ENCODE results near the gene MAP3K9.

Gene MAP3K9

DNA sequence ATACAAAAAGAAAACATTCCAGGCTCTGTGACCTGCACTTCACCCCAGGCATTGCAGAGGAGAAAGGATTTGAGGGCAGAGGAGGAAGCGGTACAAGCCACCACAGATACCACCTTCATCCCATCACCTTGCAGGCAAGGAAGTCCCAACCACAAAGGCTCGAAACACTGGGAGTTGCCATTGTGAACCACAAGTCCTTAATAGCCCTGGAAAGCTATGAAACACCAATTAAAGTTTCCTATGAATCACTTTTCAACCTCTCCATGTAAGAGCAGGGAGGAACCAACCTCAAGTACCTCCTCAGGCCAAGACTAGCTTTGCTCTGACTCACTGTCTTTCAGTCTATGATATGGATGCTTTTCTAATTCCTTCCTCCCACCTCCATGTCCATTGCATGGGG is 27.0 kb downstream of the MAP3K9 start:
- no peak for DNase-seq

DNA sequence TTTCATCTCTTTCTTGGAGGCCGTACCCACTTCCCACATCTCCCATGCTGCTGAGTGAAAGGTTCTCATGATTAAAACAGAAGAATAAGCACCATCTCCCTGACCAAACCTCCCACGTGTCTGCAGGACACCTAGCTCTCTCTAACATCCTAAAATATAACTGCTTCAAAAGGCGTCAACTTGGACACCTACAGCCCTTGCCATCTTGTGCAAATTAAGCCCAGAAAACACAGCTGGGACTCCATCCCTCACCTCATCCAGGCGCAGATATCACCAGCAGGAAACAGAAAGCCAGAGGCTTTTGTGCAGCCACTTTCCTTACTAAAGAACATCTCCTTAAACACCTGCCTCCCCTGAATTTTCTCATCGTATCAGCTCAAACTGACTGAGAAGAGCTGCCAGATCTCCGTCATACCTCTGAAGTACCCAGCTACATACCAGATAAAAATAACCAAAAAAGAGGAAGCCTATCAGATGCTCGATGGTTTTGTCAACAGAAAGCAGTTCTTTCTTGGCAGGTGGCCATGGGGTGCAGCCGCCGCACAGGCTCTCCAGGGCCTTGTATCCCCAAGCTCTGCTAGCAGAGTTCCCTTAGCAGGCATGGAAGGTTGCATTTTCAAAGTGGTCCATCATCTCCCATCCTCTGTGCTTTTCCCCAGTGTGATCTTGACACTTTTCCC is 28.8 kb downstream of the MAP3K9 start:
- no peak for DNase-seq

DNA sequence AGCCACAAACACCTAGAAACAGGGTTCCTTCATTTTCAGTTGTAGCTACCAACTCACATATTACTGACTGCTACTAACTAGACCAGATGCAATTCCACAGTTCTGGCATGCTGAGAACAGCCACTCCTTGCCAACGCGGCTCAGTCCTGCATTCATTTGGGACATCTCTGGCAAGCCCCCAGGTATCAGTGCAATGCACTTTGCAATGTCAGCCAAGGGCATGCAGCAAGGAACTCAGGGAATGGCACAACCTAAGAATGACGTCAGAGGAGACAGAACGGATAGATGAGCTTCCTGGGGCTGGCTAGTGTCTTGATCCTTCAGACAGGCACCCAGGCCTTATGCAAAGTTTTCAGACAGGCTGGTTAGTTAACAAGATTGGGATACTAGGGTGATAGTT is 29.6 kb downstream of the MAP3K9 start:
- no peak for DNase-seq

- no peak for DNase-seq
These were observed 33.1 kb downstream of the MAP3K9 start for GRCh38 chr14:70776197-70776596.

DNA sequence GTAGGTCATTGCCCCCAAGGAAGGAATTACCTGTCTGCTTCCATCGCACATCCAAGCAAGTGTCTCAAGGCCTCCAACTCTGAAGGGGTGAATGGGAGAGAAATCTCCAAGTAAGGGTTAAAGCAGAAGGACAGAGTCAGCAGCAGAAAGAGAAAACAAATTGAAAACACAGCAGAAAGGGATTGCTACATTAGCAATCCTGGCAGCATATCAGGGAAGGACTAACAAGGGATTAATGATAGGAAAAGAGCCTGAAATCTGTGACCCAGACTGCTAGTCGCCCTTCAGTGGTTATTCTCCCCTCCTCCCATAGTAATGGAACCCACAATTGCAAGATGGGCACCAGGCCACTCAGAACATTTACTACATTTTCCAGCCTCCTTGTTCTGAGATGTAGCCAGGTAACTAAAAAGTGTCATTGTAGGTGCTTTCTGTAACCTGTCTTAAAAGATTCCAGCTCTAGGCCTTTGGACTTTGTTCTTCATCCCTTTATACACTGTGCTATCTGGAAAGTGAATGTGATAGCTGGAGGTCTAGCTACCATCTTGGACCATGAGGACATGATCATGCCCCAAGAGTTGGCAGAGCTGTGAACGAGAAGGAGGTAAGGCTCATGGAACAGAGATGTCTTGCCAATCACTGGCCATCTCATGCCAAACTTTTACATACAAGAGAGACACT is 36.0 kb downstream of the MAP3K9 start:
- no peak for DNase-seq

- DNase-seq: no peak
These were observed 37.5 kb downstream of the MAP3K9 start for GRCh38 chr14:70771781-70772212.

DNA sequence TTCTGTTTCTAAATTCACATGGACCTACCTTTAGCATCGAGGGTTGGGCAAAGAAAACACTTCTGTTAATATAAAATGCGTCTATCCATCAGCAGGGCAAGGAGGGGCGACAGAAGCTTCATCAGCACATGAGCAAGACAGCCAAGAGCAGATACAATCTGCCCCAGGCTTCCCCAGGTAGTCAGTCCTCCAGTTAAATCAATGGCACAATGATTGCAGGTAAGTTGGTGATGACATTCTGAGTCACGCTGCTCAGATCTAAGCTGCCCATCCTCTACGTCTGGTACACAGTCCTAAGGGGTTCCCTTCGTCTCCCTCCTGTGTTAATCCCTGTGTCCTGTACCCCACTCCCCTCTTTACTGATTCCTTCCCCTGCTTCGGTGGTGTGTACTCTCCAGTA is 38.8 kb downstream of the MAP3K9 start:
- no peak for DNase-seq

GRCh38 chr14:70759398-70759797 is 49.9 kb downstream of the MAP3K9 start:
- no peak for DNase-seq

- no peak for DNase-seq
These were observed 53.7 kb downstream of the MAP3K9 start for GRCh38 chr14:70755655-70756054.

DNA sequence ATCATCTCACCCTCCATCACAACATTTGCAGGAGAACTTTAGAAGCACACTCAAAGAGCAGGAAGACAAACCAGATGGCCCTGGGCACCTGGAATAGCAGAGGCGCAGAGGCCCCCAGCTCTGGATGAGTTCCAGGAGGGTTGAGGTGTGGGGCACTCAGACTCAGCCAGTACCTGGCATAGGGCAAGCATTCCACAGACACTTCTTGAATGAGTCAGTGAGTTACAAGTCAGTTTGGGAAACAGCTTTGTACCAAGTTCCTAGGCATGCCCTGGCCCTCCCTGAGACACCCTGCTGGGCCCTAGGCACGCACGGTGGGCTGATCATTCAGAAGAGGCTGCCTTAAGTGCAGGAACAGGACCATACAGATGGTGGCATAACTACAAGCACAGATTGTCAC is 54.3 kb downstream of the MAP3K9 start:
- DNase-seq: no peak

- no peak for DNase-seq
These were observed 55.8 kb downstream of the MAP3K9 start for GRCh38 chr14:70753518-70753953.

DNA sequence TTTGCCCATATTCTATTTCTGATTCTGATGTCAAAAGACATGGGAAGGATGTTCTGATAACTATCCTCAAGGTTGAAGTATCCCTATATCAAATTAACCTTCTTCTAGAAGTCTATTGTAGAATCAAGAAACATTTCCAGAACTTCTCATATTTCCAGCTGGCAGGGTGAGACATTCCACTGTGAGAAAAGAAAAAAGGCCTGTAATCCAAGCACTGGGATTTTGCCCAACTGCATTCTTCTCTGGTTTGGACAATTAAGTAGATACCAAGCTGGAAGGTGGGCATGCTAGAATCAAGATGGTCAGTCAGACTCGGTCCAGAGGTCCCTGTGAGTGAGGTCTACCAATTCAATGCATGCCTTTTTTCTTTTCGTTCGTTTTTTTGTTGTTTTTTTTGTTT is 60.9 kb downstream of the MAP3K9 start:
- DNase-seq: no peak

DNA sequence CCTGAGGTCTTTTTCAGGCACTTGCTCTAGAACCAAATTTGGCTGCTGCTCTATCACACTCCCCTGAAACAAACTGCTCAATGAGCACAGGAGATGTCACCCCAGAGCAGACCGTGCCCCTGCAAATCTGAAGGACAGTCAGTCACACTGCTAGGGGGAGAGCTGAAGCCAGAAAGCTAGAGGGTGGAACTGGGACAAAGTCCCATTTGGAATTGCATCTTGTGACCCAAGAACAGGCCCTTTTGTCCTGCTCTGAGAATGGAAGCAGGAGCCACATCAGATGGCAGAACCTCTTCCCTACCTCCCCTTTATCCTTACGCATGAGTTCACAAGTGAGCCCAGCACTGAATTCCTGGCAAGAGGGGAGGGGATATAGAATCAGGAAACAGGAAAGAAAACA is 64.7 kb downstream of the MAP3K9 start:
- no peak for DNase-seq

GRCh38 chr14:70742316-70742715 is 67.0 kb downstream of the MAP3K9 start:
- DNase-seq: no peak

GRCh38 chr14:70741482-70741881 is 67.8 kb downstream of the MAP3K9 start:
- no peak for DNase-seq

DNA sequence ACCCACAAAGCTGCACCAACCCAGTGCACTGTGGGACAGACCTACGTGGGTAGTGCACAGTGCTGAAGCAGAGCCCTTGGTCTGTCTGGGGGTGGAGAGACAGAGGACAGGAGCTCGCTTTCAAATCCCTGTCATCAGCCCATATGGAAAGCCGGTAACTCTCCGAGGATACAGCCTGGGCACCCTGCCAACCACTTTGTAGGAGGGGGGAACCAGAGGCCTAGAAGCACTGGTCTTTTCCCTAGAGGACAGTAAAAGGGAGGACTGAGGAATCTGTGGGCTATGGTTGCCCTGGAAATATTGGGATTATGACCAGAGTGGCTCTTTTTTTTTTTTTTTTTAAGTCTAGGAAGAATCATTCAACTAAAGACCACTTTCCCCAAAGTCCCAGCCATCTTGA is 74.3 kb downstream of the MAP3K9 start:
- no peak for DNase-seq

DNA sequence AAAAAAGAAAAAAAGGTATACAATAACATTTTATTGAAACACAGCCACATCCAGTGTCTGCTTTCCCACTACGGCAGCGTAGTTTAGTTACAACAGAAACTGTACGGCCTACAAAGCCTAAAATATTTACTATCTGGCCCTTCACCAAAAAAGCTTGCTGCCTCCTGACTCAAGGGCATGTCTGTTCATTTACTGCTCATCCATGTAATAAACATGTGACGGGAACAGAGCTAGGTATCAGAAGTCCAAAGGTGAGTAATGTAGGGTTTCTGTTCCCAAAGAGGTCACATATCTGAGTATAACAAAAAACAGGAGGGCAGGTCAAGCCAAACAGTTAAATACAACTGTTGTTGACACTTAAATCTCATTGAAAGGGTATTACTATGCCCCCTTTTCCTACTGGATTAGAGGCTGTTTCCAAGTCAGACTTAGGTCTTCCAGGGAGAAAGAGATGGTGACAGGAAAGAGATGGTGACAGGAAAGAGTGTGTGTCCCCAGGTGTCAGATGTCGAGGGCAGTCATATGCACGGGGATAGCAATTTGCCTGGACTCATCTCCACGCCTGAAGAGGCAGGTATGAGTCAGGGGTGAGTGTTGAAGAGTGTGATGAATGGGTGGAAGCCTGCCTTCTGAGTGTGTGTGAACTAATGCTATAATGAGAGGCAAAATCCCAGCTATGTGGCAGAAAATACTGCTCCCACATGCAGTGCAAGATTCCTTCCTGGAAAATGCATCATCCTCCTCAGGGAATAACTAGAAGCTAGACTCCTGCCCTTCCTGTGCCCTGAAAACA is 77.7 kb downstream of the MAP3K9 start:
- DNase-seq: no peak

DNA sequence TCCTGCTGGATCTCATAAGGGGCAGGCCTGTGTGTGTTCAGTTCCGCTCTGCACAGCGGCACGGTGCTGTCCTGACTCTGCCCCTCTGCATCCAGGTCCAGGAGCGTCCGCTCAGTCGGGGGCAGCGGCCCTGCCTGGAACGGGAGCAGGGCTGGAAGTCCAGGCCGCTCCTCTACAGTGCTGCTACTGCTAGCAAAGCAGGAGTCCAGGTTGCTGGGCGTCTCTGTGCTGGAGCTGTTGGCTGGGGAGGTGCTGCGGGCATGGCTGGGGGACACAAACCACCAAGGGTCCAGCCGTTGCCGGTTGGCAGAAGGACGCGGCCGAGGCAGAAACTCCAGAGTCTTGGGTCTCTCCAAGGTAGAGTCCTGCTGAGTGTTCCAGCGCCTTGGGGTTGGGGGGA is 78.9 kb downstream of the MAP3K9 start:
- no peak for DNase-seq

GRCh38 chr14:70726651-70727375 is 82.5 kb downstream of the MAP3K9 start:
- no peak for DNase-seq

- DNase-seq: no peak
These were observed 84.4 kb downstream of the MAP3K9 start for GRCh38 chr14:70724944-70725343.

- DNase-seq: no peak
These were observed 85.2 kb downstream of the MAP3K9 start for GRCh38 chr14:70724110-70724509.

GRCh38 chr14:70723276-70723675 is 86.0 kb downstream of the MAP3K9 start:
- no peak for DNase-seq

DNA sequence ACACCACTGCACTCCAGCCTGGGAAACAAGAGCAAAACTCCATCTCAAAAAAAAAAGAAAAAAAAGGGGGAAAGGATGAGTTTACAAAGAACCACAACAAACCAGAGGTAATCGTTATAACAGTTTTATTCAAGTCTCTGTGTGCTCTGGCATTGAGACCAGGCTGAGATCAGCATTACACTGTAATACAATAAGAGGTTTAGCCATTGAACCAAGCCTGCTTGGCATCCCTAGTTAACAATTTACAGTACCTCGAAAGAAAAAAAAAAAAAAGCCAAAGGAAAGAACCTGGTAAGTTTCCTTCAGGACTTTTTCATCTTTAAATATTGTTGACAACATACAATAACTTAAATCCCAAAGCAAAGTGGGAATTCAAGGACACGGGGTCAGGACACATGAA is 86.9 kb downstream of the MAP3K9 start:
- DNase-seq: no peak
